ENCODE results near the gene ITGB1BP2.
"Not testable (repeated sequence)": the region's sequence is repeated elsewhere in the genome, so short reads cannot be mapped to it uniquely, and the experiment has no call there.

Gene ITGB1BP2

GRCh38 chrX:71302461-71303213 is 1.1 kb downstream of the ITGB1BP2 start:
- DNase-seq (ENCODE audit: low spot score) = no peak

- no peak for DNase-seq (ENCODE audit: low spot score)
These were observed 3.0 kb downstream of the ITGB1BP2 start for GRCh38 chrX:71304561-71304960.

GRCh38 chrX:71315917-71316316 is 14.4 kb downstream of the ITGB1BP2 start:
- DNase-seq (ENCODE audit: low spot score) = no peak

GRCh38 chrX:71316959-71317358 is 15.4 kb downstream of the ITGB1BP2 start:
- not testable (repeated sequence) for DNase-seq (ENCODE audit: low spot score)

- DNase-seq (ENCODE audit: low spot score) = no peak
These were observed 18.6 kb downstream of the ITGB1BP2 start for GRCh38 chrX:71320126-71320525.

GRCh38 chrX:71321731-71322130 is 20.2 kb downstream of the ITGB1BP2 start:
- DNase-seq (ENCODE audit: low spot score) = no peak

- DNase-seq (ENCODE audit: low spot score) = not testable (repeated sequence)
These were observed 22.9 kb downstream of the ITGB1BP2 start for GRCh38 chrX:71324452-71324851.

GRCh38 chrX:71326394-71326793 is 24.8 kb downstream of the ITGB1BP2 start:
- no peak for DNase-seq (ENCODE audit: low spot score)

GRCh38 chrX:71349151-71349665 is 47.7 kb downstream of the ITGB1BP2 start:
- not testable (repeated sequence) for DNase-seq (ENCODE audit: low spot score)

GRCh38 chrX:71349867-71350266 is 48.3 kb downstream of the ITGB1BP2 start:
- not testable (repeated sequence) for DNase-seq (ENCODE audit: low spot score)

GRCh38 chrX:71352439-71352838 is 50.9 kb downstream of the ITGB1BP2 start:
- not testable (repeated sequence) for DNase-seq (ENCODE audit: low spot score)
